ENCODE results near the gene RNF146.
"Not testable (repeated sequence)": the region's sequence is repeated elsewhere in the genome, so short reads cannot be mapped to it uniquely, and the experiment has no call there.

Gene RNF146, protein sequence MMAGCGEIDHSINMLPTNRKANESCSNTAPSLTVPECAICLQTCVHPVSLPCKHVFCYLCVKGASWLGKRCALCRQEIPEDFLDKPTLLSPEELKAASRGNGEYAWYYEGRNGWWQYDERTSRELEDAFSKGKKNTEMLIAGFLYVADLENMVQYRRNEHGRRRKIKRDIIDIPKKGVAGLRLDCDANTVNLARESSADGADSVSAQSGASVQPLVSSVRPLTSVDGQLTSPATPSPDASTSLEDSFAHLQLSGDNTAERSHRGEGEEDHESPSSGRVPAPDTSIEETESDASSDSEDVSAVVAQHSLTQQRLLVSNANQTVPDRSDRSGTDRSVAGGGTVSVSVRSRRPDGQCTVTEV

DNA sequence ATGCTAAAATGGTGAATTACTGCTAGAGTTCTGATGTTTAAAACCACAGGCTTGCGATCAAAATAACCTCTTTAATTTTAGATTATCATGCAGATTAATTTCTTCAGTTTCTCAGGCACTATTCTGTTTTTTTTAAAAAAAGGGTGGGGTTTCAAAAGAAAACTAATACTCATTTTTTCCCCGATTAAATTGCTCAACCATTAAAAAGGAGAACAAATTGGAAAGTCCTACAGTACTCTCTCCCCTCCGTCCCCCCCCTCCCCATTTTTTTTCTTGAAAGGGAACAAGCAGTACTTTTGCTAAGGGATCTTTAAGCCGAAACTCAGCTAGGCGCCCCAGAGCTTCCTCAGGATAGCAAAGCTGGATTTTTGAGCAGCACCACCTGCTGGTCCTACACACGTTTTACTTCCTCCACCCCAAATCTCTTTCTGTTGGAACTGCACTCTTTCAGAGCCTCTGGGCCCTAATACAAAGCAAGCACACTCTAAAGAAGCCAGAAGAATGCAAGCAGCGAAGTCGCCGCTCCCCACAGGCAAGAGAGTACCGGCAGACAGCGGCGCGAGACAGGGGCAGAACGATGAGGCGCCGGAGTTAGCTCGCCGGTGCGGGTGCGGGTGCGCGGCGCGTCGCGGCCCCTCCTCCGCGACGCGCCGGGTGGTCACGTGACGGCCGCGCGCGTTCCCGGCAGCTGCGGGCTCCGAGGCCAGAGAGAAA is at the start of gene RNF146:
TSS of gene RNF146 (plus strand) at position 687 of the 714 bp plus-strand sequence. CDS start 13,475 bp downstream, outside the sequence.
- in situ Hi-C loops (cut with MboI; ENCODE audit: low sequenced_read_pairs) = no loop called here

GRCh38 chr6:127219869-127220268 is 46.8 kb upstream of the RNF146 start:
- in situ Hi-C loops (cut with MboI; ENCODE audit: low sequenced_read_pairs) = no loop called here

GRCh38 chr6:127221201-127221600 is 45.5 kb upstream of the RNF146 start:
- in situ Hi-C loops (cut with MboI; ENCODE audit: low sequenced_read_pairs) = no loop called here

DNA sequence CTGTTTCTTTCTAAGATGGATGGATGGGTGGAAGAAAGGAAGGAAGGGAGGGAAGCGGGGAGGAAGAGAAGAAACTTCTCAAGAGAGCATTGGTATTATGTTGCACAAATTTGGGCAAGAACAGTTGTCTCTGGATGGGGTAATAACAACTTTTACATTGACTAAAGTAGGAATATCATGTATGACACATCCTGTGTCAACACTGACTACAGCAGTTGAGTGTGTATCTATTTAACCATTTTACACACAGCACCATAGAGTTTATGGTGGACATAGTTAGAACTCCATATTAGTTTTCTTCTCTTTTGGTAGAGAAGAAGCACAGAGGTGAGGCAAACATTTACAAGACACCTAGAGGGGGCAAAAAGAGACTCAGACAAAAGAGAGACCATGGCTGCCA is 44.2 kb upstream of the RNF146 start:
- in situ Hi-C loops (cut with MboI; ENCODE audit: low sequenced_read_pairs) = no loop called here

DNA sequence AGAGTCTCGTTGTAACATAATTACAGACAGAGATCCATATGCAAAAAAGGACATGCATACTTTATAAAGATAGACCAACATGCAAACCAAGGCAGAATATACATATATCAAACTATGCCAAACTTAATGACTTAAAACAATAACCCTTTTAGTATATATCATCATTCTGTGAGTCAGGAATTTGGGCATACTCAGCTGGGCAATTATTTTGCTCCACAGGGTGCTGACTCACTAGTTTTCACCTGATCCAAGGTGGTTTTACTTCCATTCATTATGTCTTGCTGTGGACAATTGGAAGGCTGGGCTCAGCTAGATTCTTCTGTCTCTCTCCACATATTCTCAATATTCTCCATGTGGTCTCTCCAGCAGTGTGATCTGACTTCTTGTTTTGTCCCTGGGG is 41.2 kb upstream of the RNF146 start:
- in situ Hi-C loops (cut with MboI; ENCODE audit: low sequenced_read_pairs) = no loop called here

- in situ Hi-C loops (cut with MboI; ENCODE audit: low sequenced_read_pairs) = not testable (repeated sequence)
Observed at GRCh38 chr6:127233819-127234218, 32.8 kb upstream of the RNF146 start.

DNA sequence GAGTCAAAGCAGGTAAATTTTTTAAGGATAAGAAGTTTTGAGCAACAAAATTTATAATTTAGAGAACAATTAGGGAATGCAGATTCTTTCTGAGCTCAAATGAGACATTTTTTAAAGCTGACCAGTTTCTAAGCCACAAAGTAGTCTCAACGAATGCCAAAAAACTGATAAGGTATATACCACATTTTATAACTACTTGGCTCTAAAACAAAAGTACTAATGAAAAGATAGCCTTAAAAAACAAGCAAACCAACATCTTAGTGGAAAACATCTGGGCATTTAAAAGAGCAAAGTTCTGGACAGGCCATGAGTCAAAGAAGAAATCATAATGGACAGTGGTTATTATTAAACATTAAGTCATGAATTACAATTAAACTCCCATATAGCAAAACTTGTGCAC is 23.2 kb upstream of the RNF146 start:
- in situ Hi-C loops (cut with MboI; ENCODE audit: low sequenced_read_pairs) = no loop called here

- in situ Hi-C loops (cut with MboI; ENCODE audit: low sequenced_read_pairs) = no loop called here
Observed at GRCh38 chr6:127247114-127248096, 19.3 kb upstream of the RNF146 start.

DNA sequence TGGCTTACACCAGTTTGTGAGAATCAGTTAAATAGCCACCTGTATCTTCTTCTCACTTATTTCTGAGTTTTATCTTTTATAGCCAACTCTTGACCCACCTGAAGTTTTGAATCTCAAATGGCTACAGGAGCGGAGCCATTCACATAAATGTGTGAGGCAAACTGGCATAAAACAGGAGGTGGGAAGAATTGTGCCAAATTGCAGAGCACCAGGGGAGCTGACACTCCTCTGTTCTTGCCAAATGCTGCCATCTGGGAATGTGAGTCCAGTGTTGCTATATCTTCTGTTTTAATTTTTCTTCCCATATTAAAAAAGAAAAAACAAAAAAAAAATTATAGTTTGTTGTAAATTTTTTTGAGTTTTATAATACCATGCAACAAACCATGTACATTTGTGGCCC is 17.0 kb upstream of the RNF146 start:
- in situ Hi-C loops (cut with MboI; ENCODE audit: low sequenced_read_pairs) = no loop called here

DNA sequence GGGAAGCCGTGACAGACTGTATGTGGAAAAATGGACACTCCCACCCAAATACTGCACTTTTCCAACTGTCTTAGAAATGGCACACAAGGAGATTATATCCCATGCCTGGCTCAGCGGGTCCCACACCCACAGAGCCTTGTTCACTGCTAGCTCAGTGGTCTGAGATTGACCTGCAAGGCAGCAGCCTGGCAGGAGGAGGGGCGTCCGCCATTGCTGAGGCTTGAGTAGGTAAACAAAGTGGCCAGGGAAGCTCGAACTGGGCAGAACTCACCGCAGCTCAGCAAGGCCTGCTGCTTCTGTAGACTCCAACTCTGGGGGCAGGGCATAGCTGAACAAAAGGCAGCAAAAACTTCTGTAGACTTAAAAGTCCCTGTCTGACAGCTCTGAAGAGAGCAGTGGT is 11.4 kb upstream of the RNF146 start:
- in situ Hi-C loops (cut with MboI; ENCODE audit: low sequenced_read_pairs) = no loop called here

DNA sequence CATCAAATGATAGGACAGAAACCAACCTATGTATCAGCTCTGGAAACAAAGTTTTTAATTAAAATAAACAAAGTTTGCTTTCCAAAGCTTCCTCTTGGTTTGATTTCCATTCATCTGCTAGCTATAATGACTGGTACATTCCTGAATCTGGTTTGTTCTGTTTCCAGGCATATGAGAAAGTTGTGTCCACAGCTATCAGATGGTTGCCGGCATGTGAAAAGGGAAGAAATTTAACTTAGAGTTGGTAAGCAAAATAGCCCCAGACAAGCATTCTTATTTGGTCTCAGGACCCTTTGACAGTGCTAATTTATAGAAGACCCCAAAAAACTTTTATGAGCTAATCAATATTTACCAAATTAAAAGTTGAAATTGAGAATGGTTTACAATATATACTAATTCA is 3.8 kb upstream of the RNF146 start:
- in situ Hi-C loops (cut with MboI; ENCODE audit: low sequenced_read_pairs) = no loop called here

GRCh38 chr6:127263481-127263880 is 3.2 kb upstream of the RNF146 start:
- in situ Hi-C loops (cut with MboI; ENCODE audit: low sequenced_read_pairs) = no loop called here

GRCh38 chr6:127266892-127267645 is 405 bp downstream of the RNF146 start:
- in situ Hi-C loops (cut with MboI; ENCODE audit: low sequenced_read_pairs) = no loop called here

DNA sequence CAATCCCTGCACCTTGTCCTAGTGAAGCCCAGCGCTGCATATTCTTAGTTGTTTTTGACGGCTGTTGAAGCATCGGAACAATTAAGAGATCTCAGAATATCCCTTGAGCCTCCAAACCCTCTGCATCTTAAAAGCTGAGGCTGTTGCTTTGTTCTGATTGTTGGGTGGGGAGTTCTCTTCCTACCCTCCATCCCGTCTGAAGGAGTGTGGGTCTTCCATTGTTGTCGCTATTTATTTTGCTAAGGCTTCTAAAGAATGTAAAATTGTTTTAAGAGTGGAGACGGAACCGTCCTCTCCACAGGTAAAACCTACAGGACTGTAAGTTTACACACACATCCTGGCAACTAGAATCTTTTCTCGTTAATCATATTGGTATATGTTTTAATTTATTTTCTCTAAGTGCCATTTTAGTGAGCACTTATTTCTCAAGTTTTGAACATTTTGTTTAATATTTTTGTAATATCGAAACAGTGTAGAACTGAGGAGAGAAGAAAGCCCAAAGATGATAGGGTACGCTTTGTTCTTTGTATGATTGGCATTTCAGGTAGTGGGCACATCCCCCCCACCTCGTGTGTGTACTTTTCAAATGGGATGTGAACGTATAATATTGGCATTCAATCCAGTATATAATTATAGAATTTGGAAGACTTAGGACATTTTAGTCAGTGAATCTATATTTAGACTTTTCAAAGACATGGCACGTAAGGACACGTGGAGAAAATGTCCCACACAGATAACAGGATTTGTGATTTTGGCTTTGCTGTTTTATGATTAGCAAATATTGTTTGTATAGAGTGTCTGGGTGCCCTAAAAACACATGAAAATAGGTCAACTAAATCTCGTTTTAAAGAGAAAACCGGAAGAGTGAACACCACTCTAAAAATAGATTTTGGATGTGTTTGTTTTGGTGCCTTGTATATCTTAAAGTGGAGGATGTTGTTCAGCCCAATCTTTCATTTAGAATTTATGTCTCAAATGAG is 1.3 kb downstream of the RNF146 start:
- in situ Hi-C loops (cut with MboI; ENCODE audit: low sequenced_read_pairs) = no loop called here

- in situ Hi-C loops (cut with MboI; ENCODE audit: low sequenced_read_pairs) = no loop called here
Observed at GRCh38 chr6:127272576-127272975, 5.9 kb downstream of the RNF146 start.

GRCh38 chr6:127273499-127273898 is 6.8 kb downstream of the RNF146 start:
- in situ Hi-C loops (cut with MboI; ENCODE audit: low sequenced_read_pairs) = no loop called here

DNA sequence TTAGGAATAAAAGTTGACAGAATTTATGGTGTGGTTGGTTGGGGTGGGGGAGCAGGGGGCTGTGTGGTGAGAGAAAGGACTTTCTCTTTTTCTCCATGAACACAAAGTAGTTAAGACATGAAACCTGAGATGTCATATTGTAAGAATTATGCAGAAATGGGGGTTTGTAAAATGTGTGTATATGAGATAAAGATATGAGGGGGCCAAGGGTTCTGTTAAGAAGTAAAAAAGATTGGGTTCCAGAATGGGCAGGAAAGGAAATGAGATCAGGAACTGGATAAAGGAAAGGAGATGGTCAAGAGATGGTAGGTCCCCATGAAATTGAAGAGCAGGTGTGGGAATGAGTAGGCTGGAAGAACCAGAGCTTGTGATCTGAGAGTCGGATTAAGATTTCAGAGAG is 9.7 kb downstream of the RNF146 start:
- in situ Hi-C loops (cut with MboI; ENCODE audit: low sequenced_read_pairs) = no loop called here

DNA sequence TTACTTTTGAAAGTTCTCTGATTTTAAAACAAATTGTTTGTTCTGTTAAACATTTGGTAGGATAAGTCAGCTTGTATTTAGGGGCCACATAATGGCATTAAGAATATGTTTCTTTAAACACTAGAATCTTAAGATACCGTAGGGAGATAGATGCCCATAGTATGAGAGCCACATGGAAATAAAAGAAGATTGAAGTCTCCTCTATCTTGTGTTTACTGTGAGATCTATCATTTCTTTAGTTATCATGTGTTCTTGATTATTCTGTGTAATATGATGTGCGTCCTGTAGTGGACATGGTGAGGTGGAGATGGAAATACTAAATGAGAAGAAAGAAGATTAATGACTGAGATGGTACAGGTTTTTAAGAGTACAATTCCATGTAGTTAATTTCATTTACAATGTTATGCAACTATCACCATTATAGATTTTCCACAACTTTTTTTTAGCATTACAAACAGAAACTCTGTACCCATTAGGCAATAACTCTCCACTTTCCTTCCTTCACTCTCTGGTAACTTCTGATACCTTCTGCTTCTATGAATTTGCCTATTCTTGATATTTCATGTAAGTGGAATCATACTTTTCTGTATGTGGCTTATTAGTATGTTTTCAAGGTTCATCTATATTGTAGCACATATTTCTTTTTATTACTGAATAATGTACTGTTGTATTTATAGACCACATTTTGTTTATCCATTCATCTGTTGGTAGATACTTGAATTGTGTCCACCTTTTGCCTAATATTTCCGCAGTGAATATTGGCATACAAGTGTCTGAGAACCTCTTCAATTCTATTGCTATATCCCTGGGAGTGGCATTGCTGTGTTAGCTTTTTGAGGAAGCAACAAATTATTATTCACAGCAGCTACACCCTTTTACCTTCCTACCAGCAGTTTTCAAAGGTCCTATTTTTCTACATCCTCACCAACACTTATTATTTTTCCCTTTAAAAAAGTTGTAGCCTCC is 11.5 kb downstream of the RNF146 start:
- in situ Hi-C loops (cut with MboI; ENCODE audit: low sequenced_read_pairs) = no loop called here
